GM08714 (cell line): ENCODE measurements around the gene RIMS3.
"Not testable (repeated sequence)": the region's sequence is repeated elsewhere in the genome, so short reads cannot be mapped to it uniquely, and the experiment has no call there.

Source experiments
- H3K4me3 ChIP-seq: fragments of 200-500 bp; sonication (Bioruptor generic); 2 replicates; pipeline ENCODE4 v1.5.1; 2014; ENCODE audit warnings: mild to moderate bottlenecking, low read length, inconsistent platforms
- ZNF274 ChIP-seq: IDR thresholded peaks from 2 replicates; pipeline ENCODE4 v1.6.1; 2012; ENCODE audit warnings: mild to moderate bottlenecking, low read depth, low read length

The RIMS3 gene

DNA sequence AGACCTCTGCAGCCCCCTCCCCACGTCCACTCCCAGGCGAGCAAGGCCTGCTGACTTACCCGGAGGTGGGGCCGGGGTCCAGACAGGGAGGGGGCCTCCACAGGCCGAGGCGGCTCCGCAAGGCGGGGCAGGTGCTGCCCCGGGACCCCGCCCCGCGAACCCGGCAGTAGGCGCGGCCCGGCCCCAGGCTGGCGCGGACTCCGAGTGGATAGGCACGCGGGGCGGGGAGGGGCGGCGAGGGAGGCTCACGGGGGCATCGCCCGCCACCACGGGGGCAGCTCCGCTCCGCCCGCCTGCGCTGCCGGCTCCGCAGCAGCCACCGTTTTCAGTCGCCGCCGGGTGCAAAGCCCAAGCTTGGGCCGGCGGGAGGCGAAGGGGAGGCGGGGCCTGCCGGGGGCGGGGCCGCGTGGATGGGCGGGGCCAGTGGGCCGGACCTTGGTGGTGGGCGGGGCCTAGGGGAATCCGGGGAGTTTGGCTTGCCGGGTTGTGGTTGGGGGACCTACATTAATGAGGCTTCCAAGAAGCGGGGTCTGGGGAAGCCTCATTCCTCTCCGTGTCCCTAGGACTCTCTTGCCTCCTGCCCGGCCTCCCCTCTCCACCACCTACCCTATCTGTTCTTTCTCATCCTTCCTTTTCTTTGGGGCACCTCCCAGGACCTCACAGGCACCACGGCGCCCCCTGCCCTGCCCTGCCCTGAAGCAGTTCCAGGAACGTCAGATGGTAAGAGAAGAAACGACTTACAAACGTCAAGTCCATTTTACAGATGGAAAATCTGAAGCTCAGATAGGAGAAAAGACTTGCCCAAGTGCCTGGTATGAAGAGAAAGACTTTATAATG lies at the start of gene RIMS3:
Gene RIMS3, minus strand, starts transcription at position 348 of the 837 bp plus-strand sequence. CDS start 23,757 bp downstream, outside the sequence.
- H3K4me3 ChIP-seq, result peak within 1 kb of the TSS; percentile 59; the same call in 1 of the 2 replicates
- no peak for TF ChIP-seq ZNF274

GRCh38 chr1:40712997-40713396 lies 47.5 kb upstream of the RIMS3 start:
- no peak for TF ChIP-seq ZNF274
- peak overlapping the region; percentile 26; the same call in 1 of the 2 replicates for H3K4me3 ChIP-seq

- peak overlapping the region; percentile 26; the same call in 1 of the 2 replicates for H3K4me3 ChIP-seq
- no peak for TF ChIP-seq ZNF274
Observed at GRCh38 chr1:40712405-40712944, 47.0 kb upstream of the RIMS3 start.

GRCh38 chr1:40711465-40712404 lies 46.3 kb upstream of the RIMS3 start:
- H3K4me3 ChIP-seq, result peak overlapping the region; percentile 100
- TF ChIP-seq ZNF274, result no peak

- no peak for TF ChIP-seq ZNF274
- peak overlapping the region; percentile 100 for H3K4me3 ChIP-seq
Observed at GRCh38 chr1:40710581-40711315, 45.3 kb upstream of the RIMS3 start.

GRCh38 chr1:40709802-40710278 lies 44.4 kb upstream of the RIMS3 start:
- peak overlapping the region; percentile 100; the same call in 1 of the 2 replicates for H3K4me3 ChIP-seq
- TF ChIP-seq ZNF274, result no peak

- TF ChIP-seq ZNF274, result no peak
- H3K4me3 ChIP-seq, result peak overlapping the region; percentile 100
Observed at GRCh38 chr1:40709100-40709801, 43.8 kb upstream of the RIMS3 start.

GRCh38 chr1:40708750-40709099 lies 43.2 kb upstream of the RIMS3 start:
- no peak for TF ChIP-seq ZNF274
- H3K4me3 ChIP-seq, result peak overlapping the region; percentile 100

GRCh38 chr1:40706626-40707025 lies 41.1 kb upstream of the RIMS3 start:
- no peak for TF ChIP-seq ZNF274
- H3K4me3 ChIP-seq, result no peak overlapping the region

DNA sequence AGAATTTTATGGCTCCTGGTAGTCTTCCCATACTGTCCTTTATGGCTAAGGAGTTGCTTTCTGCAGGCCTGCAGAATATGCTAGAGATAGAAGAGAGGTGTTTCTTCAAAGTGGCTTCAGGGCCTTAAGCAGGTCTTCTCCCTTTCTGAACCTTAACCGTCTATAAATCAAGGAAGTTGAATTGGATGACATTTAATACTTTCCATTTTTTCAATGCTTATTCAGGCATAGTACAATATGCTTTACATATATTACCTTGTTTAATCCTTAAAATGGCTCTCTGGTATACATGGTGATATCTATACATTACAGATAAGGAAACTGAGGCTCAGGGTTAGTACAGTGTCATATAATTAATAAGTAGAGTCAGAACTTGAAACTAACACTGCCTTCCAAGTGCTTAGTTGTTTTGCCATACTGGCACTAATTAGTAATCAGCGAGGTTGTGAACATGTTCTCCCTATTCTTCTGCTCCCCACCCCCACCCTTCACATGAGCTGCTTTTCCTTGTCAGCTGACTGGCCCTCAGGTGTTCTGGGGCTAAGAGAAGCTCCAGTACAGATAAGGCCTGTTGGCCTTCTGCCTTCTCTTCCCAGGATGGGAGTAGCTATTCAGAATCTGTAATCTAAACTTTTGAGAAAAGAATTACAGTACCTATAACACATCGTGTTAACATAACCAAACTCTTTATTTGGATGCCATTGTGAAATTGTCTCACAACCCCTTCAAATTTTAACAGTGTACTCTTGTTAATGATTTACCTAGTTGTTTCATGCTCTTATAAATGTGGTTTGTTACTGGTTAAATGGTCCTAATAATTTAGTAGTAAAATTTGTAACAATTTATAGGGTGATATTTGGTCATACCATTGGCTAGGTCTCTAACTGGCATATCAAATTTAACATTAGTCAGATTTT lies 39.6 kb upstream of the RIMS3 start:
- no peak for TF ChIP-seq ZNF274

DNA sequence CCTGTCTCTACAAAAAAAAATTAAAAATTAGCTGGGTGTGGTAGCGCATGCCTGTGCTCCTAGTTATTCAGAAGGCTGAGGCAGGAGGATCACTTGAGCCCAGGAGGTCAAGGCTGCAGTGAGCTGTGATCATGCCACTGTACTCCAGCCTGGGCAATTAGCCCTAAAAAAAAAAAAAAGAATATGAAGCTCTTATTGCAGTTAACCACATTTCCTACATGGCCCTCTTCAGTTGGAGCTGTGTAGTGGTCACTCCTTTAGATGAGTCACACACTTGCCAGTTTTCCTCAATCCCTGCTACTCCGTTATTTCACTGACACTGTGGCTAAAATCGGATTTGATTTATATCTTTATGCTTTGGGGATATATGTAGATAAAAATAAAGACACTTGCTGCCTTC lies 37.8 kb upstream of the RIMS3 start:
- no peak for TF ChIP-seq ZNF274
- H3K4me3 ChIP-seq, result no peak overlapping the region

More for the DNA sequence above, 39.6 kb upstream of the RIMS3 start:
- no peak overlapping the region for H3K4me3 ChIP-seq

- not testable (repeated sequence) for H3K4me3 ChIP-seq
Observed at GRCh38 chr1:40702810-40703209, 37.3 kb upstream of the RIMS3 start.
